Neural cell (in vitro differentiated cells): ENCODE measurements around the gene PGC. TPM values are rescaled to one million over a fixed set of nuclear protein-coding genes. Genes with fewer than 3 reads are reported as not detected.

ENCODE experiments used
- H2AFZ ChIP-seq: fragments of 200-600, 300-800 bp; sonication (generic), shearing (Covaris generic); 2 replicates; pipeline ENCODE4 v1.6.0; 2014; ENCODE audit warnings: low read depth, mild to moderate bottlenecking, antibody characterized with exemption, low read length, moderate library complexity
- H3F3A ChIP-seq: fragments of 200-600 bp; shearing (Covaris generic); 2 replicates; pipeline ENCODE4 v1.6.1; 2016; ENCODE audit warnings: mild to moderate bottlenecking, moderate library complexity, mixed read lengths, antibody characterized with exemption, low read length; ENCODE audit not compliant: insufficient read depth, poor library complexity, severe bottlenecking
- H3K27ac ChIP-seq: fragments of 200-600, 300-800 bp; sonication (generic), shearing (Covaris generic); 2 replicates; pipeline ENCODE4 v1.5.1; 2014; ENCODE audit warnings: mild to moderate bottlenecking, low read length, moderate library complexity
- H3K27me3 ChIP-seq: fragments of 300-800, 200-600 bp; sonication (generic), shearing (Covaris generic); 2 replicates; pipeline ENCODE4 v1.6.0; 2014; ENCODE audit warnings: mild to moderate bottlenecking, low read depth, low read length, moderate library complexity; ENCODE audit not compliant: insufficient read depth
- H3K36me3 ChIP-seq: fragments of 300-800, 200-600 bp; sonication (generic), shearing (Covaris generic); 2 replicates; pipeline ENCODE4 v1.5.1; 2014; ENCODE audit warnings: mild to moderate bottlenecking, antibody characterized with exemption, low read length, moderate library complexity; ENCODE audit not compliant: insufficient read depth
- H3K4me2 ChIP-seq: fragments of 300-800, 200-600 bp; sonication (generic), shearing (Covaris generic); 2 replicates; pipeline ENCODE4 v1.6.0; 2014; ENCODE audit warnings: mild to moderate bottlenecking, low read length
- H3K4me3 ChIP-seq: fragments of 300-800, 200-600 bp; sonication (generic), shearing (Covaris generic); 2 replicates; pipeline ENCODE4 v1.5.1; 2014; ENCODE audit warnings: mild to moderate bottlenecking, low read length, moderate library complexity
- H3K79me2 ChIP-seq: fragments of 200-600 bp; shearing (Covaris generic); replicated peaks from 2 replicates; pipeline ENCODE4 v1.6.0; 2014; ENCODE audit warnings: mild to moderate bottlenecking, low read length, moderate library complexity; ENCODE audit not compliant: insufficient read depth
- H3K9ac ChIP-seq: fragments of 300-800, 200-600 bp; sonication (generic), shearing (Covaris generic); 2 replicates; pipeline ENCODE4 v1.6.1; 2016; ENCODE audit warnings: mild to moderate bottlenecking, low read length, mixed read lengths
- H3K9me2 ChIP-seq: fragments of 200-600 bp; shearing (Covaris generic); 2 replicates; pipeline ENCODE4 v1.6.1; 2016; ENCODE audit warnings: mild to moderate bottlenecking, low read length, mixed read lengths; ENCODE audit not compliant: insufficient read depth
- H3K9me3 ChIP-seq: fragments of 200-600, 300-800 bp; sonication (generic), shearing (Covaris generic); 2 replicates; pipeline ENCODE4 v1.6.1; 2016; ENCODE audit warnings: mild to moderate bottlenecking, mixed run types, low read length, moderate library complexity, mixed read lengths
- H4K20me1 ChIP-seq: fragments of 200-600 bp; shearing (Covaris generic); 2 replicates; pipeline ENCODE4 v1.6.1; 2016; ENCODE audit warnings: mild to moderate bottlenecking, mixed run types; ENCODE audit not compliant: insufficient read depth
- EP300 ChIP-seq: fragments of 450-650 bp; conservative IDR thresholded peaks from 2 replicates; pipeline ENCODE4 v1.6.1; 2014; ENCODE audit warnings: antibody characterized with exemption, mild to moderate bottlenecking, moderate library complexity; ENCODE audit not compliant: poor library complexity, severe bottlenecking
- EZH2 ChIP-seq: fragments of 200-600, 300-800 bp; shearing (Covaris generic), sonication (generic); IDR thresholded peaks from 2 replicates; pipeline ENCODE4 v1.6.1; 2014; ENCODE audit warnings: antibody characterized with exemption, low read length, borderline replicate concordance, mild to moderate bottlenecking; ENCODE audit not compliant: insufficient read depth, poor library complexity, severe bottlenecking
- MXI1 ChIP-seq: fragments of 450-650 bp; conservative IDR thresholded peaks from 2 replicates; pipeline ENCODE4 v1.6.1; 2014; ENCODE audit warnings: antibody characterized with exemption, mild to moderate bottlenecking; ENCODE audit not compliant: poor library complexity, severe bottlenecking
- POLR2AphosphoS5 ChIP-seq: IDR thresholded peaks from 2 replicates; pipeline ENCODE4 v1.6.1; 2012
- RAD21 ChIP-seq: fragments of 450-650 bp; conservative IDR thresholded peaks from 2 replicates; pipeline ENCODE4 v1.6.1; 2014; ENCODE audit warnings: antibody characterized with exemption, mild to moderate bottlenecking, moderate library complexity
- SMC3 ChIP-seq: fragments of 450-650 bp; conservative IDR thresholded peaks from 2 replicates; pipeline ENCODE4 v1.6.1; 2014; ENCODE audit warnings: antibody characterized with exemption, mild to moderate bottlenecking, moderate library complexity; ENCODE audit not compliant: poor library complexity
- TAF1 ChIP-seq: IDR thresholded peaks from 2 replicates; pipeline ENCODE4 v1.6.1; 2012; ENCODE audit warnings: low read depth
- polyA plus RNA-seq: library from polyadenylated mRNA; depleted of rRNA; stranded (reverse); fragments of >200 nt; gene quantifications from 2 replicates; pipeline ENCODE4 v1.2.3, GENCODE V29; 2014
- TF ChIP-seq, protein P1 (sequence below): IDR thresholded peaks from 2 replicates; pipeline ENCODE4 v1.6.1; 2012; ENCODE audit warnings: borderline replicate concordance
- TF ChIP-seq, protein P2 (sequence below): fragments of 450-650 bp; IDR thresholded peaks from 2 replicates; pipeline ENCODE4 v1.5.1; 2014; ENCODE audit warnings: antibody characterized with exemption, mild to moderate bottlenecking, moderate library complexity; ENCODE audit not compliant: poor library complexity, severe bottlenecking

The PGC gene
- polyA plus RNA-seq, 1 donor from 2014 or later, result not detected

DNA sequence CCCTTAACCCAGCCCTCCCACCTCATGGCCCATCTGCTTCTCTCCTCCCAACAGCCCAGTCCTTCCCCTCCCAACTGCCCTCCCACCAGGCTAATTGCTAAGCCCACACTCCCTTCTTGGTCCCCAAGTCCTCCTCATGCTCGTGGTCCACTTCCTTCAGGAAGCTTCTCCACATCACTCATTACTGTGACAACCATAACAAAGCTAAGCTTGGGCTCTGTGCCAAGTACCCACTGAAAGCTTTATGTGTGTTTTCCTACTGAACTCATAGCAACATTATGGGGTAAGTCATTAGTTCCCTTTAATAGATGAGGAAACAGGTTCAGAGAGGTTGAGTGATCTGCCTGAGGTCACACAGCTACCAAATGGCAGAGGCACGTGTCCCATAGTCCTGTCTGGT, 16.3 kb upstream of the PGC start:
- no peaks in the 10 kb centered on the region for H3F3A ChIP-seq
- H3K79me2 ChIP-seq, result no peaks in the 10 kb centered on the region
- no peaks in the 10 kb centered on the region for H3K9me3 ChIP-seq
- no peaks in the 10 kb centered on the region for H4K20me1 ChIP-seq
- no peak overlapping the region for H3K9ac ChIP-seq
- no peak overlapping the region for H2AFZ ChIP-seq
- TF ChIP-seq, protein P1, sequence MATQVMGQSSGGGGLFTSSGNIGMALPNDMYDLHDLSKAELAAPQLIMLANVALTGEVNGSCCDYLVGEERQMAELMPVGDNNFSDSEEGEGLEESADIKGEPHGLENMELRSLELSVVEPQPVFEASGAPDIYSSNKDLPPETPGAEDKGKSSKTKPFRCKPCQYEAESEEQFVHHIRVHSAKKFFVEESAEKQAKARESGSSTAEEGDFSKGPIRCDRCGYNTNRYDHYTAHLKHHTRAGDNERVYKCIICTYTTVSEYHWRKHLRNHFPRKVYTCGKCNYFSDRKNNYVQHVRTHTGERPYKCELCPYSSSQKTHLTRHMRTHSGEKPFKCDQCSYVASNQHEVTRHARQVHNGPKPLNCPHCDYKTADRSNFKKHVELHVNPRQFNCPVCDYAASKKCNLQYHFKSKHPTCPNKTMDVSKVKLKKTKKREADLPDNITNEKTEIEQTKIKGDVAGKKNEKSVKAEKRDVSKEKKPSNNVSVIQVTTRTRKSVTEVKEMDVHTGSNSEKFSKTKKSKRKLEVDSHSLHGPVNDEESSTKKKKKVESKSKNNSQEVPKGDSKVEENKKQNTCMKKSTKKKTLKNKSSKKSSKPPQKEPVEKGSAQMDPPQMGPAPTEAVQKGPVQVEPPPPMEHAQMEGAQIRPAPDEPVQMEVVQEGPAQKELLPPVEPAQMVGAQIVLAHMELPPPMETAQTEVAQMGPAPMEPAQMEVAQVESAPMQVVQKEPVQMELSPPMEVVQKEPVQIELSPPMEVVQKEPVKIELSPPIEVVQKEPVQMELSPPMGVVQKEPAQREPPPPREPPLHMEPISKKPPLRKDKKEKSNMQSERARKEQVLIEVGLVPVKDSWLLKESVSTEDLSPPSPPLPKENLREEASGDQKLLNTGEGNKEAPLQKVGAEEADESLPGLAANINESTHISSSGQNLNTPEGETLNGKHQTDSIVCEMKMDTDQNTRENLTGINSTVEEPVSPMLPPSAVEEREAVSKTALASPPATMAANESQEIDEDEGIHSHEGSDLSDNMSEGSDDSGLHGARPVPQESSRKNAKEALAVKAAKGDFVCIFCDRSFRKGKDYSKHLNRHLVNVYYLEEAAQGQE, result no peak
- TF ChIP-seq RAD21 (no peak), MXI1 (no peak), SMC3 (no peak), POLR2AphosphoS5 (no peak), EZH2 (no peak), EP300 (no peak), TAF1 (no peak)
- TF ChIP-seq, protein P2, sequence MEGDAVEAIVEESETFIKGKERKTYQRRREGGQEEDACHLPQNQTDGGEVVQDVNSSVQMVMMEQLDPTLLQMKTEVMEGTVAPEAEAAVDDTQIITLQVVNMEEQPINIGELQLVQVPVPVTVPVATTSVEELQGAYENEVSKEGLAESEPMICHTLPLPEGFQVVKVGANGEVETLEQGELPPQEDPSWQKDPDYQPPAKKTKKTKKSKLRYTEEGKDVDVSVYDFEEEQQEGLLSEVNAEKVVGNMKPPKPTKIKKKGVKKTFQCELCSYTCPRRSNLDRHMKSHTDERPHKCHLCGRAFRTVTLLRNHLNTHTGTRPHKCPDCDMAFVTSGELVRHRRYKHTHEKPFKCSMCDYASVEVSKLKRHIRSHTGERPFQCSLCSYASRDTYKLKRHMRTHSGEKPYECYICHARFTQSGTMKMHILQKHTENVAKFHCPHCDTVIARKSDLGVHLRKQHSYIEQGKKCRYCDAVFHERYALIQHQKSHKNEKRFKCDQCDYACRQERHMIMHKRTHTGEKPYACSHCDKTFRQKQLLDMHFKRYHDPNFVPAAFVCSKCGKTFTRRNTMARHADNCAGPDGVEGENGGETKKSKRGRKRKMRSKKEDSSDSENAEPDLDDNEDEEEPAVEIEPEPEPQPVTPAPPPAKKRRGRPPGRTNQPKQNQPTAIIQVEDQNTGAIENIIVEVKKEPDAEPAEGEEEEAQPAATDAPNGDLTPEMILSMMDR, result no peak
- H3K36me3 ChIP-seq, result no peaks in the 10 kb centered on the region
- no peak overlapping the region for H3K4me3 ChIP-seq
- H3K27ac ChIP-seq, result no peak overlapping the region
- H3K4me2 ChIP-seq, result no peak overlapping the region
- H3K27me3 ChIP-seq, result no peaks in the 10 kb centered on the region
- no peaks in the 10 kb centered on the region for H3K9me2 ChIP-seq

DNA sequence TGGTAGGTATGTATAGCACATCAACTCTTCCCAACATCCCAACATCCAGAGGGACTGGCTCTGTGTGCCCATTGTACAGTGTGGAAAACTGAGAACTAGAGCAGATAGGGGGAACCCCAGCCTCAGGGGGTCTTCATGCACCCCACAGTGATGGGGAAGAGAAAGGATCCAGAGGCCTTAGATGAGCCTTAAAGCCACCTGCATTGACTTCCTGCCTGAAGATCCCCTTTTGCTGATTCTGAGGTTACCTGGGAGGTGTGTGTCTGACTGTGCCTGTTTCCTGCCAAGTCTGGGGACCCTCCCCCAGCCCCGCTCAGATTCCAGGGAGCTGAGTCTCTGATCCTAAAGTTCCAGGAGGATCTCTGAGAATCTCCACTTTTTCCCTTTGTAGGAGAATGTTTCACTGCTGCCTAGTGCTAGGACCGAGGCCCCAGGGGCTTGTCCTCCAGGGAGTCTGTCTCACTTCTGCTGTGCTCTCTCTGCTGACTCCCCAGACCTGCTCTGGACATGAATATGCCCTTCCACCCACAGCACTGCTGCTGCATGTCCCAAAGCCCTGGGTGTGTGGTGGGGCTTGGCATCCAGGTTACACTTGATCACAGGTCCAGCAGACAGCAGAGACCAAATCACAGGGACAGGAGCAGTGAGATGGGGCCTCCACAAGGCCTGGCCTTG, 12.8 kb upstream of the PGC start:
- no peaks in the 10 kb centered on the region for H3K9me2 ChIP-seq
- H3K4me3 ChIP-seq, result no peak overlapping the region
- TF ChIP-seq SMC3, result no peak
- TF ChIP-seq RAD21, result no peak
- no peak for TF ChIP-seq TAF1
- TF ChIP-seq EP300, result no peak
- TF ChIP-seq MXI1, result no peak
- TF ChIP-seq, protein P2, result no peak
- no peak for TF ChIP-seq EZH2
- TF ChIP-seq, protein P1, result no peak
- TF ChIP-seq POLR2AphosphoS5, result no peak
- H3K27ac ChIP-seq, result no peak overlapping the region
- no peaks in the 10 kb centered on the region for H3K9me3 ChIP-seq
- no peaks in the 10 kb centered on the region for H3K36me3 ChIP-seq
- H3K4me2 ChIP-seq, result no peak overlapping the region
- H2AFZ ChIP-seq, result no peak overlapping the region
- no peaks in the 10 kb centered on the region for H3K79me2 ChIP-seq
- H4K20me1 ChIP-seq, result no peaks in the 10 kb centered on the region
- H3F3A ChIP-seq, result no peaks in the 10 kb centered on the region
- H3K9ac ChIP-seq, result no peak overlapping the region
- no peaks in the 10 kb centered on the region for H3K27me3 ChIP-seq
